GM18867 (cell line): Measurements from ENCODE around the gene SPARC.
A peak's percentile ranks its signal among the peaks of the same experiment; 100 is the strongest.

Experiments
- ATAC-seq: cut with Tn5 transposase; IDR thresholded peaks from one replicate; pipeline ENCODE4 v1.9.1; 2021; ENCODE audit warnings: mild to moderate bottlenecking, moderate library complexity; ENCODE audit not compliant: unreplicated experiment

The SPARC gene

GRCh38 chr5:151661968-151662732 is 24.6 kb downstream of the SPARC start:
- peak; percentile 83 for ATAC-seq

DNA sequence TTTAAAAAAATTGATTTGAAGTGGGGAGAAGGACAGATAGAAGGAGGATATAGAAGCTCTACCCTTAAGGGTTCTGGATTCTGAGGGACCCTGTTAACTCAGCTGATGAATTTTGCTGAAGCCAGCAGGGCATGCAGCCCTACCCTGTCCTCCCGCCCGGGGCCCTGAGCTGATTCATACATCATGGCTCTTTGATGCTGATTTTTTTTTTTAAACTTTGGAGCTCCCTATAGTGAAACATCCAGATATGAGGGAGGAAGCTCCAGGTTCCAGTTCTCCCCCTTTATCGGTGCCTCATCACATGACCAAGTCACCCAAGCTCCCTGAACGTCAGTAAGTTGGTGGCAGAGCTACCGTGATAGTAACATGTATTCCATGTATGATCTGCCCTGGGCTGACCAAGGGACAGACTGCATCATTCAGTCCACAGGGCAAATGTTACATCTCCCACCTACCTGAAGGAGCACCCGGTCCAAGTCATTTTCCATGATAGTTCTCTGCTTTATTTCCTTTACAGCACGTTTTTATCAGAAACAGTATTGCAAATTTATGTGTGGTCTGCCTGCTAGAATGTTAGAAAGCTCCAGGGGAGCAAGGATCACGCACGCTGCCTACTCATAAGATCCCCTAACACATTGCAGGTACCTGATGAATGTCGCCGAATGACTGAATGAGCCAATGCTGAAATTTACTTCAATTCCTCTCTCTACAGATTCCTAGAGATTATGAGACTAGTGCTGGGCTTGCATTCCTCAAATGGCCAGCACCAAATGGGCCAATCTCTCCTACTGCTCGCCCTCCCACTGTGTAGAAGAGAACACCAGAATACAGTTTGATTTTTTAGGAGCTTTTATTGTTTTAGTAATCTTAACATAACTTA is 25.9 kb downstream of the SPARC start:
- ATAC-seq, result no peak

DNA sequence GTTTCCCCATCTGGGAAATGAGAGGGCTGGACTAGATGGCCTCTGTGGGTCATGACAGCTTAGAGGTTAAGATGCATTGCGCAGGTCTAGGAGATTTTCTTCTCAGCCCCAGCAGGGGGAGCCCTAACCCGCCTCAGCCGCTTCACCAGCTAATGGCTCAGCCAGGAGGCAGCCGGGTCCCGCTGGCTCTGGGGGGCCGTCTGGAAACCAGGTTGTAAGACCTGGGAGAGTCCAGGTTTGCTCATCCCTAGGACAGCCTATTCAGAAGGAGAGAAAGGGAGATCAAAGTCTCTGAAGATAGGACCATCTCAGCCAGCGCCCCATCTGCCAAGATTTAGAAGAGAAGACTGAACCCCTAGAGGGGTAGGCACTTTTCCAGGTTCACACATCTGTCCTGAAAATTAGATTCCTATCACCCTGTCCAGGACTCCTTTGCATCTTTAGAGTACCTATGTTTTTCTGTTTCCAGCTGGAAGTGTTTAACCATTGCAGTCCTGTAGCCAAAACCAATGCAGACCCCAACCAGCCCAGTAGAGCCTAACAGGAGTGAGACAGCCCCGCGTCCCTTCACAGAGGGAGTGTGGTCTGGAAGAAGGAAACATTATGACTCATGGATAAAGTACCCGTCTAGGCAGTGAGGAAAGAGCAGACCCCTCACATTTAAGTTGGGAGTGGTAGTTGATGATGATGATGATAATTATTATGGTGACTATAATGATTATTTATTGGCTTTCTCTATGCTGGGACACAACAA is 27.5 kb downstream of the SPARC start:
- ATAC-seq, result peak; percentile 61

DNA sequence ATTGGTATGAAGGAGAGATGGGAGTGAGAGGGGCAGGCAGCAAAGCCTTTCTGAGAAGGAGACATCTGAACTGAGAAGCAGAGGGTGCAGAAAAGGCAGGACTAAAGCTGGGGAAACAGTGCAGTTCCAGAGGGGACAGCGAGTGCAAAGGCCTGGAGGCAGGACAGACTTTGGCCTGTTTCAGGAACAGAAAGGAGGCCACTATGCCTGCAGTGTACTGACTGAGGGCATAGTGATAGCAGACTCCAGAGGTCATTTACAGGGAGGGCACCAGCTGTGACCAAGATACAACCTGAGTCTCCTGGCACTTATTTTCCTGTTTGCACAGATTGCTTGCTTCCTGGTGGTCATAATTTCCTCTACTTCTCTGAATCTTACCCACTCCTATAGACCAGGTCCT is 29.6 kb downstream of the SPARC start:
- no peak for ATAC-seq

DNA sequence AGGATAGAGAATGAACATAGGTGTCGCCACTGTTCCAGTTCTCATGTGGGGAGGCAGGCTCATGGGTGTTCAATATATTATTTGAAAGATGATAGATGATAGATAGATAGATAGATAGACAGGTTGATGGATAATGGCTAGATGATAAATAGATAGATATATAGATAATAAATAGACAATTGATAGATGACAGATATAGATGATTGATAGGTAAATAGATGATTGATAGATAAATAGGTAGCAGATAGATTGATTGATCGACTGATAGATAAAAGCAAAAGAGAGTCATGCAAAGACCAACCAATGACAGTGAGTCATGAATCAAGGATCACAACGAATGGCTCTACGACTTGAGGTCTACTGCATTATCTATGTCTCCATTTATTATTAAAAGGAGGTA is 30.4 kb downstream of the SPARC start:
- no peak for ATAC-seq

GRCh38 chr5:151651997-151652645 is 34.6 kb downstream of the SPARC start:
- peak; percentile 98 for ATAC-seq

GRCh38 chr5:151648988-151649387 is 37.7 kb downstream of the SPARC start:
- ATAC-seq, result no peak

- no peak for ATAC-seq
Measured at GRCh38 chr5:151648089-151648488, 38.6 kb downstream of the SPARC start.

- no peak for ATAC-seq
Measured at GRCh38 chr5:151647320-151647861, 39.3 kb downstream of the SPARC start.

DNA sequence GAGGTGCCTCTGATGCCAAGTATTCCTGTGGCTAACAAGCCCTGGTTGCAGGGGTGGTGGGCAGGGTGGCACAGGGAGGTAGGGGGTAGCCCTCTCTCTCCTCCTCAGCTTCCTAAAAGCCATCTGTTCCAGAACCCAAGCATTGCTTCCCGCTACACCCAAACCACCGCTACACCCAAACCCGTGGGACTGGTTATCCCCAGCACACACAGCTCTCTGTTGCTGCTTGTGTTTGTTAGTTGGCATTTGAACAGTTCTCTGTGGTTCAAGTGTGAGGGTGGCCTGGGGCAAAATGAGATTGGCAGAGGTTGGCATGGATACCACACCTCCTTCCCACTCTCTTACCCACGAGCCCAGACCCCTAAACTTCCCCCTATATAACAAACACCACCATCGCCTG is 40.4 kb downstream of the SPARC start:
- ATAC-seq, result no peak

GRCh38 chr5:151643388-151643787 is 43.3 kb downstream of the SPARC start:
- ATAC-seq, result no peak

- ATAC-seq, result no peak
Measured at GRCh38 chr5:151642472-151643140, 44.1 kb downstream of the SPARC start.

DNA sequence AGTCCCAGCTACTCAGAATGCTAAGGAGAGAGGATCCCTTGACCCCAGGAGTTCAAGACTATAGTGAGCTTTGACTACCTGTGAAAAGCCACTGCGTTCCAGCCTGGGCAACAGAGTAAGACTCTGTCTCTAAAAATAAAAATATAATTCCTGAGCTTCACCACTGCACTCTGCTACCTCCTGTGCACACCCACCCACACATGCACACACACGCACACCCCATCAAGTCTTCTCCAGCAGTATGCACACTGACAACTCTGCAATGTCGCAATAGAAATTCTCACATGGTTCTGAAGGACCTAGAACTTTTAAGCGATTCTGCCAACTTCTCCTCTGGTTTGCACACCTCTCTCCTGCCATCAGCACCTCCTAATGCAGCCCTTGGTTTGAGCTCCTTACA is 48.1 kb downstream of the SPARC start:
- ATAC-seq, result no peak

DNA sequence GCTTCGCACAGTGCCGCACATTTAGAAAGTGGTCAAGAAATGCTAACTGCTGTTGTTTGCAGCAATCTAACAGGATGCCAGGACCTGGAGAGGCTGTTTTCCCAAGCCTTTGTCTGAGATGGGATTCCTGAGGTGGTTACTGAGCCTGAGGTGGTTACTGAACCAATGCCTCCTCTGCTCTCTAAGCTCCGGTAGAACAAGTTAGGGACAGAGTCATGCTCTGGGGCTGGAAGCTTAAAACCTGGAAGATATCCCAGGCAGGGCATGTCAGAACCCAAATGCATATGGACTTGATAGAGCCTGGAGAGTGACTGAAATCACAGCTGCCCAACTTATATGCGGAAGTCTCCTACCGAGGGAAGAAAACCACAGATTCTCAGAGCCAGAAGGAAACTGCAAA is 49.0 kb downstream of the SPARC start:
- ATAC-seq, result no peak

GRCh38 chr5:151633892-151634291 is 52.8 kb downstream of the SPARC start:
- ATAC-seq, result no peak

- ATAC-seq, result no peak
Measured at GRCh38 chr5:151632941-151633340, 53.8 kb downstream of the SPARC start.

DNA sequence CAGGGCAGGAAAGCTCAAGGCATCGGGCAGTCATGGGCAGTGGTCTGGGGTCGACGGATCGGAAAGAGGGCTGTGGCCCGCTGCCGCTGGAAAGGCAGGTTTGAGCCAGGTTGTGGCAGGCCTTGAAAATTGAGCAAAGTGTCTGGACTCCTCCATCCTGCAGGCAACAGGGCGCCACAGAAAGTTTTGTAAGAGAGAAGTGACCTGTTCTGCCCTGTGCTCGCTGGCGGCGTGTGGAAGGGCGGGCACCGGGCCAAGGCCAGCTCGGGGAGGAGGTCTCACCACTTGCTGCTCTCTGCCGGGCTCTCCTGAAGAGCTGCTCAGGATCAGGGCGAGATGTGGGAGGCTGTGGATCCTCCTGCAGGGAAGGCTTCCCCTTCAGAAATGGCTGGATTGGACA is 54.2 kb downstream of the SPARC start:
- ATAC-seq, result no peak

DNA sequence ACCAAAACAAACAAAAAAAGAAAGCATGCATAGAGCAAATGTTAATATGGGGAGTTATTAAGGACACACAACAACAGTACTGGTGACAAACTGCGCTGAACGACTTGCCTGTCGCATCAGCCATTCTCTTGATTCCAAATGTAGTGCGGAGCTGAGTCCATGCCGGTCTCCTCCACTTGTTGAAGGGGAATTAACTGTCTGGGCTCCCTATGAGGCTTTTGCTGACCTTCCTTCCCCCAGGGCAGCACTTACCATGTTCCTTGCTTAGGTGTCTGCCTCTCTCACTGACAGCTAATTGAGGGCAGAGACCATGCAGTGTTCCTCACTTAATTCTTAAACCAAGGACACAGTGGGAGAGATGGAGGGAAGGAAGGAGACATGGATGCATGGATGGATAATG is 54.8 kb downstream of the SPARC start:
- ATAC-seq, result no peak

GRCh38 chr5:151630088-151630487 is 56.6 kb downstream of the SPARC start:
- no peak for ATAC-seq
